GM12875 (cell line): Measurements from ENCODE around the gene C2CD2.

ENCODE experiments used
- H3K4me3 ChIP-seq: one replicate; pipeline ENCODE4 v1.5.1; 2011; ENCODE audit warnings: low read depth, low read length, control low read depth
- CTCF ChIP-seq: IDR thresholded peaks from 2 replicates; pipeline ENCODE4 v1.5.1; 2011; ENCODE audit warnings: low read depth, mild to moderate bottlenecking, control low read depth, inconsistent platforms, low read length, moderate library complexity, borderline replicate concordance; ENCODE audit not compliant: insufficient read depth

C2CD2 gene

DNA sequence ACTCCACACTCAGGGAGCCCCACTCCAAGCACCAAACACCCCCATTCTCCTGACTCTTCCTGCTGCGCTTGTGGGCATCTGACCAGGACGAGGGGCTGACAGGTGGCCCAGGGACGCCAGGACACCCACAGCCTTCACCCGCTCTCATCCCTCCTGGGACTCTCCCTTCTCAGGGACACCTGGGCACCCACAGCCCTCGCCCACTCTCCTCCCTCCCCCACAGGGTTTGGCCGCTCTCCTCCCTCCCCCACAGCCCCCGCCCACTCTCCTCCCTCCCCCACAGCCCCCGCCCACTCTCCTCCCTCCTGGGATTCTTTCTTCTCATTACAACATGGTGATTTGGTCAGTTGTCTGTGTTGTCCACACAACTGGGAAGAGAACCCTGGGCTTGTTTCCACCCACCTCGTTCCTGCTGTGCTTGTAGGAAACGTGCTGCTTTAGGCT, 118.1 kb downstream of the C2CD2 start:
- no peak overlapping the region for H3K4me3 ChIP-seq
- no peak for TF ChIP-seq CTCF
